Astrocyte (in vitro differentiated cells and primary cell): ENCODE data around the gene TNFSF10.

Experiments used
- EZH2 ChIP-seq: IDR thresholded peaks from 2 replicates; pipeline ENCODE4 v1.6.1; 2012; ENCODE audit warnings: mild to moderate bottlenecking, low read length, inconsistent platforms; ENCODE audit not compliant: insufficient read depth
- TF ChIP-seq, protein P1 (sequence below): IDR thresholded peaks from 2 replicates; pipeline ENCODE4 v1.5.1; 2011; ENCODE audit warnings: low read depth, mild to moderate bottlenecking, inconsistent platforms, low read length, moderate library complexity; ENCODE audit not compliant: insufficient read depth

DNA sequence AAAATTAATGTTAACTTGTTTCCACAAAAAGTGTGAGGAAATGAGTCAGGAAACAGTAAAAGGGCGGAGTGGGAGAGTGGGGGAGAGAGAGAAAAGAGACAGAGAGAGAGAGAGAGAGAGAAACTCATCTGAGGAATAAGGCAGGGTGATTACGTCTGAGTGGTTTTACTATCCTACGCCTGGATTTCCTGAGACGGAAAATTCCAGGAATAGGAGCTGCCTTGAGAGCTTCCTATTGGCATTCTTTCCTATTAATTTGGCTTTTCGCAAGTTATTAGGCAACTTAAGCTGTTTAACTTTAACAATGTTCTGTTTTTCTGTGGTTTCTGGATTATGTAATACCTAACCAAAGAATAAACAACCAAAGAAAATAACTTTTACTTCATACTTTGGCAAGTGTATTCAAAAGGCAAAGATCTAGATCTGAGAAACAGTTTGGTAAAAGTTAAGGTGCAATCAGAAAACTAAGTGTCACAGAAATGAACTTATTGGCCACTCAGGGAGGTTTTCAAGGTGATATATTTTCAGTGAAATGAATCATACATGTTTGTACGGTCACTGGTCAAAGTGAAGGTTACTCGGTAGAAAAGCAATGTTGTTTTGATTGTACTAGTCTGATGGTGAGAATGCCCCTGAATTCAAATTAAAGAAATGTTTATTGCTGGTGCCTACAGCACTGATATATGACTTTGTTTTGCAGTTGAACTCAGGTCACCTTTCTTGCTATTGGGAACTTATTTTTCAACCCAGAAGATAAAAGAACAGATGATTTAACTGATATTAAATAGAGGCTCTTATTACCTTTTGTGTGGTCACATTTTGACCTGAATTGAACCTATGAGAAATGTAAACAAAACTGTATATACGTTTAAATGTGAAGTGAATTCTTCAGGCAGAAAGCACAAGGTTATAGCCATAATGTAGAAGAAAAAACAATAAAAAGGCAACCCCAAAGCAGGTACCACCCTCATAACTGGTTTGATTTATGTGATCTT, 39.9 kb upstream of the TNFSF10 start:
- TF ChIP-seq EZH2 = no peak
- TF ChIP-seq, protein P1, sequence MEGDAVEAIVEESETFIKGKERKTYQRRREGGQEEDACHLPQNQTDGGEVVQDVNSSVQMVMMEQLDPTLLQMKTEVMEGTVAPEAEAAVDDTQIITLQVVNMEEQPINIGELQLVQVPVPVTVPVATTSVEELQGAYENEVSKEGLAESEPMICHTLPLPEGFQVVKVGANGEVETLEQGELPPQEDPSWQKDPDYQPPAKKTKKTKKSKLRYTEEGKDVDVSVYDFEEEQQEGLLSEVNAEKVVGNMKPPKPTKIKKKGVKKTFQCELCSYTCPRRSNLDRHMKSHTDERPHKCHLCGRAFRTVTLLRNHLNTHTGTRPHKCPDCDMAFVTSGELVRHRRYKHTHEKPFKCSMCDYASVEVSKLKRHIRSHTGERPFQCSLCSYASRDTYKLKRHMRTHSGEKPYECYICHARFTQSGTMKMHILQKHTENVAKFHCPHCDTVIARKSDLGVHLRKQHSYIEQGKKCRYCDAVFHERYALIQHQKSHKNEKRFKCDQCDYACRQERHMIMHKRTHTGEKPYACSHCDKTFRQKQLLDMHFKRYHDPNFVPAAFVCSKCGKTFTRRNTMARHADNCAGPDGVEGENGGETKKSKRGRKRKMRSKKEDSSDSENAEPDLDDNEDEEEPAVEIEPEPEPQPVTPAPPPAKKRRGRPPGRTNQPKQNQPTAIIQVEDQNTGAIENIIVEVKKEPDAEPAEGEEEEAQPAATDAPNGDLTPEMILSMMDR = no peak
